ENCODE measurements around the gene FGF9.

FGF9 gene

GRCh38 chr13:21675095-21675991, 4.5 kb downstream of the FGF9 start:
- no peak for DNase-seq

- DNase-seq, result no peak
Measured at GRCh38 chr13:21676611-21677021, 5.7 kb downstream of the FGF9 start.

- no peak for DNase-seq
Measured at GRCh38 chr13:21677075-21677623, 6.3 kb downstream of the FGF9 start.

GRCh38 chr13:21683034-21683733, 12.3 kb downstream of the FGF9 start:
- no peak for DNase-seq

GRCh38 chr13:21684576-21684975, 13.7 kb downstream of the FGF9 start:
- DNase-seq, result no peak

GRCh38 chr13:21685485-21686064, 14.7 kb downstream of the FGF9 start:
- no peak for DNase-seq

GRCh38 chr13:21686751-21687391, 16.0 kb downstream of the FGF9 start:
- DNase-seq, result no peak

- no peak for DNase-seq
Measured at GRCh38 chr13:21688056-21688455, 17.2 kb downstream of the FGF9 start.

- no peak for DNase-seq
Measured at GRCh38 chr13:21689097-21689496, 18.2 kb downstream of the FGF9 start.

- DNase-seq, result no peak
Measured at GRCh38 chr13:21690955-21691354, 20.1 kb downstream of the FGF9 start.

GRCh38 chr13:21691500-21691899, 20.6 kb downstream of the FGF9 start:
- no peak for DNase-seq

- no peak for DNase-seq
Measured at GRCh38 chr13:21691928-21692327, 21.1 kb downstream of the FGF9 start.

- peak; percentile 34 for DNase-seq
Measured at GRCh38 chr13:21694831-21695230, 24.0 kb downstream of the FGF9 start.

- DNase-seq, result no peak
Measured at GRCh38 chr13:21695546-21695945, 24.7 kb downstream of the FGF9 start.

- no peak for DNase-seq
Measured at GRCh38 chr13:21696865-21697448, 26.1 kb downstream of the FGF9 start.

- DNase-seq, result no peak
Measured at GRCh38 chr13:21698817-21699679, 28.2 kb downstream of the FGF9 start.

GRCh38 chr13:21701460-21701859, 30.6 kb downstream of the FGF9 start:
- no peak for DNase-seq

- no peak for DNase-seq
Measured at GRCh38 chr13:21703846-21704245, 33.0 kb downstream of the FGF9 start.

GRCh38 chr13:21707586-21707985, 36.7 kb downstream of the FGF9 start:
- no peak for DNase-seq

GRCh38 chr13:21709697-21710096, 38.8 kb downstream of the FGF9 start:
- no peak for DNase-seq

- no peak for DNase-seq
Measured at GRCh38 chr13:21710163-21710562, 39.3 kb downstream of the FGF9 start.

GRCh38 chr13:21717817-21718216, 46.9 kb downstream of the FGF9 start:
- DNase-seq, result no peak
